Neural progenitor cell (in vitro differentiated cells): Measurements from ENCODE around the gene MRPL32. TPM values are rescaled to one million over a fixed set of nuclear protein-coding genes. Genes with fewer than 3 reads are reported as not detected.

Experiments
- DNase-seq: peaks from one replicate; pipeline ENCODE4 v3.0.0-alpha.2; 2016; ENCODE audit warnings: low spot score
- H2AFZ ChIP-seq: fragments of 200-600 bp; sonication (generic); replicated peaks from 2 replicates; pipeline ENCODE4 v1.6.1; 2016; ENCODE audit warnings: antibody characterized with exemption
- H3F3A ChIP-seq: fragments of 200-600 bp; sonication (generic); 2 replicates; pipeline ENCODE4 v1.6.1; 2016; ENCODE audit warnings: antibody characterized with exemption, low read depth
- H3K27ac ChIP-seq: fragments of 200-600 bp; sonication (generic); 2 replicates; pipeline ENCODE4 v1.5.1; 2016; ENCODE audit warnings: mild to moderate bottlenecking
- H3K27me3 ChIP-seq: fragments of 200-600 bp; sonication (generic); 2 replicates; pipeline ENCODE4 v1.6.1; 2016; ENCODE audit warnings: mild to moderate bottlenecking, moderate library complexity
- H3K36me3 ChIP-seq: fragments of 200-600 bp; sonication (generic); 2 replicates; pipeline ENCODE4 v1.5.1; 2016
- H3K4me1 ChIP-seq: fragments of 200-600 bp; sonication (generic); 2 replicates; pipeline ENCODE4 v1.6.1; 2016; ENCODE audit warnings: mixed run types
- H3K4me2 ChIP-seq: fragments of 200-600 bp; sonication (generic); 2 replicates; pipeline ENCODE4 v1.6.1; 2016
- H3K4me3 ChIP-seq: fragments of 200-600 bp; sonication (generic); 2 replicates; pipeline ENCODE4 v1.5.1; 2016
- H3K79me2 ChIP-seq: fragments of 200-600 bp; sonication (generic); 2 replicates; pipeline ENCODE4 v1.6.1; 2016; ENCODE audit warnings: low read depth
- H3K9ac ChIP-seq: fragments of 200-600 bp; sonication (generic); 2 replicates; pipeline ENCODE4 v1.6.1; 2016
- H3K9me3 ChIP-seq: fragments of 200-600 bp; sonication (generic); 2 replicates; pipeline ENCODE4 v1.5.1; 2016; ENCODE audit warnings: low read depth
- H4K20me1 ChIP-seq: fragments of 200-600 bp; sonication (generic); 2 replicates; pipeline ENCODE4 v1.6.1; 2016; ENCODE audit warnings: low read depth
- H3K27ac Mint-ChIP-seq: 3 replicates; pipeline ENCODE4 v1.8.0; 2021; ENCODE audit warnings: mixed read lengths
- H3K27me3 Mint-ChIP-seq: 2 replicates; pipeline ENCODE4 v1.8.0; 2022; ENCODE audit warnings: low read depth, mild to moderate bottlenecking, inconsistent platforms, moderate library complexity, mixed read lengths; ENCODE audit not compliant: insufficient read depth
- H3K36me3 Mint-ChIP-seq: 3 replicates; pipeline ENCODE4 v1.8.0; 2021; ENCODE audit warnings: mixed read lengths
- H3K4me1 Mint-ChIP-seq: 3 replicates; pipeline ENCODE4 v1.8.0; 2021; ENCODE audit warnings: mixed read lengths
- H3K4me3 Mint-ChIP-seq: 3 replicates; pipeline ENCODE4 v1.8.0; 2021; ENCODE audit warnings: mild to moderate bottlenecking, moderate library complexity, mixed read lengths
- H3K9me3 Mint-ChIP-seq: 3 replicates; pipeline ENCODE4 v1.8.0; 2020; ENCODE audit warnings: mixed read lengths
- CTCF ChIP-seq: fragments of 200-600 bp; sonication (generic); IDR thresholded peaks from 2 replicates; pipeline ENCODE4 v1.5.1; 2017; ENCODE audit warnings: antibody characterized with exemption, mild to moderate bottlenecking
- EZH2 ChIP-seq: fragments of 200-600 bp; sonication (generic); IDR thresholded peaks from 2 replicates; pipeline ENCODE4 v1.6.1; 2017; ENCODE audit warnings: antibody characterized with exemption, mild to moderate bottlenecking, moderate library complexity
- EZH2phosphoT487 ChIP-seq: fragments of 200-600 bp; sonication (generic); IDR thresholded peaks from 2 replicates; pipeline ENCODE4 v1.6.1; 2017; ENCODE audit warnings: antibody characterized with exemption
- total RNA-seq: library from RNA; depleted of rRNA; stranded (reverse); fragments of >200 nt; gene quantifications from 2 replicates; pipeline ENCODE4 v1.2.3, GENCODE V29; 2015; ENCODE audit warnings: low replicate concordance

MRPL32 gene
- total RNA-seq, 1 donor from 2014 or later, result 133 TPM

GRCh38 chr7:42982604-42983115 lies 50.5 kb downstream of the MRPL32 start:
- no peaks in the 10 kb centered on the region for H3K27me3 ChIP-seq
- no peak overlapping the region for H3K27ac ChIP-seq
- H2AFZ ChIP-seq, result no peak overlapping the region
- Mint-ChIP-seq H3K27me3 (peaks cover 4% of the 10 kb centered on the region), H3K4me3 (no peak overlapping the region), H3K27ac (no peak overlapping the region), H3K4me1 (peaks cover 12% of the 10 kb centered on the region), H3K36me3 (peaks cover 2% of the 10 kb centered on the region), H3K9me3 (peaks cover 17% of the 10 kb centered on the region)
- no peak overlapping the region for H3K4me3 ChIP-seq
- no peaks in the 10 kb centered on the region for H3K79me2 ChIP-seq
- TF ChIP-seq EZH2 (no peak), CTCF (no peak), EZH2phosphoT487 (no peak)
- peaks cover 6% of the 10 kb centered on the region for H3K4me1 ChIP-seq
- no peaks in the 10 kb centered on the region for H4K20me1 ChIP-seq
- no peaks in the 10 kb centered on the region for H3F3A ChIP-seq
- no peak overlapping the region for H3K4me2 ChIP-seq
- DNase-seq, result no peak
- H3K9ac ChIP-seq, result no peak overlapping the region
- H3K36me3 ChIP-seq, result no peaks in the 10 kb centered on the region
- no peaks in the 10 kb centered on the region for H3K9me3 ChIP-seq

- Mint-ChIP-seq H3K36me3 (peaks cover 2% of the 10 kb centered on the region), H3K4me3 (no peak overlapping the region), H3K27me3 (peaks cover 4% of the 10 kb centered on the region), H3K9me3 (peaks cover 17% of the 10 kb centered on the region), H3K27ac (no peak overlapping the region), H3K4me1 (peaks cover 12% of the 10 kb centered on the region)
- H3K9ac ChIP-seq, result no peak overlapping the region
- no peaks in the 10 kb centered on the region for H3K36me3 ChIP-seq
- peaks cover 6% of the 10 kb centered on the region for H3K4me1 ChIP-seq
- no peak overlapping the region for H3K4me3 ChIP-seq
- no peaks in the 10 kb centered on the region for H3K9me3 ChIP-seq
- H3K4me2 ChIP-seq, result no peak overlapping the region
- no peak overlapping the region for H2AFZ ChIP-seq
- H4K20me1 ChIP-seq, result no peaks in the 10 kb centered on the region
- TF ChIP-seq EZH2 (no peak), EZH2phosphoT487 (no peak), CTCF (no peak)
- no peaks in the 10 kb centered on the region for H3K79me2 ChIP-seq
- no peak overlapping the region for H3K27ac ChIP-seq
- H3F3A ChIP-seq, result no peaks in the 10 kb centered on the region
- no peaks in the 10 kb centered on the region for H3K27me3 ChIP-seq
- DNase-seq, result no peak
These were observed 52.0 kb downstream of the MRPL32 start for GRCh38 chr7:42984137-42984536.

- TF ChIP-seq EZH2 (no peak), CTCF (no peak), EZH2phosphoT487 (no peak)
- H3K79me2 ChIP-seq, result no peaks in the 10 kb centered on the region
- no peaks in the 10 kb centered on the region for H3K9me3 ChIP-seq
- H3F3A ChIP-seq, result no peaks in the 10 kb centered on the region
- H3K4me1 ChIP-seq, result peaks cover 8% of the 10 kb centered on the region
- DNase-seq, result no peak
- Mint-ChIP-seq H3K27ac (no peak overlapping the region), H3K4me1 (peaks cover 14% of the 10 kb centered on the region), H3K9me3 (peaks cover 16% of the 10 kb centered on the region), H3K4me3 (no peak overlapping the region), H3K36me3 (peaks cover 2% of the 10 kb centered on the region), H3K27me3 (peaks cover 2% of the 10 kb centered on the region)
- no peak overlapping the region for H3K27ac ChIP-seq
- H2AFZ ChIP-seq, result no peak overlapping the region
- no peaks in the 10 kb centered on the region for H3K36me3 ChIP-seq
- no peak overlapping the region for H3K4me3 ChIP-seq
- no peak overlapping the region for H3K9ac ChIP-seq
- H4K20me1 ChIP-seq, result no peaks in the 10 kb centered on the region
- no peak overlapping the region for H3K4me2 ChIP-seq
- H3K27me3 ChIP-seq, result no peaks in the 10 kb centered on the region
These were observed 54.0 kb downstream of the MRPL32 start for GRCh38 chr7:42986213-42986612.
